ENCODE results near the gene PDE6A. TPM values are rescaled to one million over a fixed set of nuclear protein-coding genes. Genes with fewer than 3 reads are reported as not detected.

PDE6A gene
- total RNA-seq, 2 experiments from 2014 or later: not detected

DNA sequence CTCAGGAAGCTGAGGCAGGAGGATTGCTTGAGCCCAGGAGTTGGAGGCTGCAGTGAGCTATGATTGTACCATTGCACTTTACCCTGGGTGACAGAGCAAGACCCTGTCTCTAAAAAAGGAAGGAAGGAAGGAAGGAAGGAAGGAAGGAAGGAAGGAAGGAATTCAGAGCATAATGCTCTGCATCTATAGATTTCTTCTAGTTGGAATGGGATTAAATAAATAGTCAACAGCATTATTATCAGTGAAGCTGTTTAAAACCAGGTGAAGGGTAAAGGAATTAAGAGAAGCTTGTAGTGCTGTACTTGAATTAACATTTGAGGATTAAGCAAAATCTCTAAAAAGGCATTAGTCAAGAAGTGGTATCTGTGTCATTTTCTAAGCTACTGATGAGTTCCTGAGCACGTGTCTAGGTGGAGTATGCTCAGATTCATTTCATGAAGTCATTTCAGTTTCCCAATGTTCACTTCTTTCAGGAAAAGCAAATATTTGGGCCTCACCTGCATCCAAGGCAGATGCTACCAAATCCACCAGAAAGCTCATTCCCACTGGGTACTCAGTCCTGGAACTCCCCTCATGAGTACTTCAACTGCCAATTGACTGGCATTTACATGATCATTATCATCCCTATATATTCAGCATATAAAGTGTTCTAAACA, 8.4 kb downstream of the PDE6A start:
- no peak overlapping the region for H3K4me3 ChIP-seq (ENCODE audit: low read depth, low read length, poor library complexity, severe bottlenecking)
- H3K79me2 ChIP-seq (ENCODE audit: insufficient read depth, low read depth, low read length): no peaks in the 10 kb centered on the region
- no peak for DNase-seq (ENCODE audit: low spot score)
- H3K4me1 ChIP-seq (ENCODE audit: insufficient read depth, low read length, poor library complexity, severe bottlenecking): no peaks in the 10 kb centered on the region
- H4K20me1 ChIP-seq (ENCODE audit: insufficient read depth, low read length): no peaks in the 10 kb centered on the region
- no peaks in the 10 kb centered on the region for H3K36me3 ChIP-seq (ENCODE audit: insufficient read depth, low read length)
- H2AFZ ChIP-seq (ENCODE audit: low read length): no peak overlapping the region
- H3K9me3 ChIP-seq (ENCODE audit: low read length): no peaks in the 10 kb centered on the region
- ChIA-PET CTCF (ENCODE audit: unreplicated experiment) (no interaction called here), POLR2A (interaction anchor here (0.5 to 0.9 kb wide), 3 partner anchors 9 to 74 kb away, joined by 3 to 5 read pairs (median 5); no protein-coding TSS in a partner anchor)
- TF ChIP-seq, protein P1, sequence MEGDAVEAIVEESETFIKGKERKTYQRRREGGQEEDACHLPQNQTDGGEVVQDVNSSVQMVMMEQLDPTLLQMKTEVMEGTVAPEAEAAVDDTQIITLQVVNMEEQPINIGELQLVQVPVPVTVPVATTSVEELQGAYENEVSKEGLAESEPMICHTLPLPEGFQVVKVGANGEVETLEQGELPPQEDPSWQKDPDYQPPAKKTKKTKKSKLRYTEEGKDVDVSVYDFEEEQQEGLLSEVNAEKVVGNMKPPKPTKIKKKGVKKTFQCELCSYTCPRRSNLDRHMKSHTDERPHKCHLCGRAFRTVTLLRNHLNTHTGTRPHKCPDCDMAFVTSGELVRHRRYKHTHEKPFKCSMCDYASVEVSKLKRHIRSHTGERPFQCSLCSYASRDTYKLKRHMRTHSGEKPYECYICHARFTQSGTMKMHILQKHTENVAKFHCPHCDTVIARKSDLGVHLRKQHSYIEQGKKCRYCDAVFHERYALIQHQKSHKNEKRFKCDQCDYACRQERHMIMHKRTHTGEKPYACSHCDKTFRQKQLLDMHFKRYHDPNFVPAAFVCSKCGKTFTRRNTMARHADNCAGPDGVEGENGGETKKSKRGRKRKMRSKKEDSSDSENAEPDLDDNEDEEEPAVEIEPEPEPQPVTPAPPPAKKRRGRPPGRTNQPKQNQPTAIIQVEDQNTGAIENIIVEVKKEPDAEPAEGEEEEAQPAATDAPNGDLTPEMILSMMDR (conservative IDR thresholded peaks at IDR 0.05; ENCODE audit: low read length): no peak
- TF ChIP-seq EZH2phosphoT487 (IDR thresholded peaks at IDR 0.05; ENCODE audit: borderline replicate concordance, low read depth, low read length): no peak
- H3K9me2 ChIP-seq (ENCODE audit: insufficient read depth, low read length): no peaks in the 10 kb centered on the region
- intact Hi-C loops (cut with micrococcal nuclease; ENCODE audit: unreplicated experiment): no loop called here
- no peak overlapping the region for H3K4me2 ChIP-seq (ENCODE audit: low read length)
- BruUV-seq (replicated peaks): no TSS peak
- no peak overlapping the region for H3K27ac ChIP-seq (ENCODE audit: low read depth, low read length, poor library complexity, severe bottlenecking)

DNA sequence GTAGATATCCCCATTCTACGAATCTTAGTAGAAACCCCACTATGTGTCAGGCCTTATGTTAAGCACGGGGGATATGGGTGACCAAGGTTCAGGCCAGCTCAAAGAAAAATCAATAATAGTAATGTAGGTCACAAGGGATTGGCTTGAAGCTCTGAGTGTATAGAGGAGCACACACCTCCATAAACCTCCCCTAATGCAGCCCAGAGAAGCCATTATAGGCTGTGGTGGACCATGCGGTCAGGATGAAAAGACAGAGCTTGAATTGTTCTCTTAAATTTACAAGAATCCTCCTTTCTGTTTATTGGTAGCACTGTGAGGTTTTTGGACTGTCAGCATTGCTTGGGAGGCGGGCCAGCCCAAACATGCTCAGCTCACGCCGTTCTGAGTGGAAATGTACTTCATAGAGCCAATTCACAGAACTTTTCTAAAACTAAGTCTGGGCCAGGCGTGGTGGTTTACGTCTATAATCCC, 9.1 kb downstream of the PDE6A start:
- TF ChIP-seq, protein P1 (conservative IDR thresholded peaks at IDR 0.05; ENCODE audit: low read length): no peak
- TF ChIP-seq EZH2phosphoT487 (IDR thresholded peaks at IDR 0.05; ENCODE audit: borderline replicate concordance, low read depth, low read length): no peak
- H3K36me3 ChIP-seq (ENCODE audit: insufficient read depth, low read length): no peaks in the 10 kb centered on the region
- intact Hi-C loops (cut with micrococcal nuclease; ENCODE audit: unreplicated experiment): no loop called here
- H3K4me1 ChIP-seq (ENCODE audit: insufficient read depth, low read length, poor library complexity, severe bottlenecking): no peaks in the 10 kb centered on the region
- no peak for DNase-seq (ENCODE audit: low spot score)
- H2AFZ ChIP-seq (ENCODE audit: low read length): no peak overlapping the region
- POLR2A ChIA-PET: interaction anchor here (0.8 kb wide), 1 partner anchor 25 kb away, joined by 3 read pairs; the partner anchor contains the start of gene SLC26A2
- H3K79me2 ChIP-seq (ENCODE audit: insufficient read depth, low read depth, low read length): no peaks in the 10 kb centered on the region
- H3K4me2 ChIP-seq (ENCODE audit: low read length): no peak overlapping the region
- no peaks in the 10 kb centered on the region for H3K9me3 ChIP-seq (ENCODE audit: low read length)
- CTCF ChIA-PET (ENCODE audit: unreplicated experiment): no interaction called here
- H3K9me2 ChIP-seq (ENCODE audit: insufficient read depth, low read length): no peaks in the 10 kb centered on the region
- H3K4me3 ChIP-seq (ENCODE audit: low read depth, low read length, poor library complexity, severe bottlenecking): no peak overlapping the region
- no peak overlapping the region for H3K27ac ChIP-seq (ENCODE audit: low read depth, low read length, poor library complexity, severe bottlenecking)
- H4K20me1 ChIP-seq (ENCODE audit: insufficient read depth, low read length): no peaks in the 10 kb centered on the region
- no TSS peak for BruUV-seq (replicated peaks)

All from OCI-LY7 (cell line).